ENCODE measurements around the gene FRMD1. TPM values are rescaled to one million over a fixed set of nuclear protein-coding genes. Genes with fewer than 3 reads are reported as not detected.

The FRMD1 gene
- total RNA-seq, 1 donor from 2014 or later = 0.09 TPM

DNA sequence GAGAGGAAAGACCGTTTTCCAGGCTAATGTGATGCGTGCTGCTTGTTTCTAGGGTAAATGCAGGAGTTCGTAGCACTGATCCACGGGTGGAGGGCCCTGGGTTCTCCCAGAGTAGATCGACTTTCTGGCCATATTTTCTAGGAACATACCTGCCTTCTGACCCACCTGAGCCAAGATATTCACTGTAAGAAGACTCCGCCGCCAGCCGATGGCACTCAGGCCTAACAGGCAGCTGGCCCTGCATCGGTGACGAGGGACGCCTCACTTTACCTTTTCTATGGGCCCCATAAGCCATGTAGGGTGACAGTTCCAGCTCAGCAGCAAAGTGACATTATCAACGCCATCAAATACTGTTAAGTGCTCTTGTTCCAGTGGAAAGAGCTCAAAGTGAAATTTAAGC is 30.2 kb upstream of the FRMD1 start:
- ATAC-seq (no peak), DNase-seq (peak; percentile 38)
- no peak for TF ChIP-seq CTCF (IDR thresholded peaks at IDR 0.05)
- intact Hi-C loops (cut with DNase I) = no loop called here
- no peak overlapping the region for H3K4me3 ChIP-seq
- H3K4me1 ChIP-seq = no peaks in the 10 kb centered on the region
- no peaks in the 10 kb centered on the region for H3K9me3 ChIP-seq
- H3K27me3 ChIP-seq = peaks cover 9% of the 10 kb centered on the region
- no peaks in the 10 kb centered on the region for H3K36me3 ChIP-seq
- H3K27ac ChIP-seq = no peak overlapping the region

- H3K27ac ChIP-seq = no peak overlapping the region
- intact Hi-C loops (cut with DNase I) = no loop called here
- H3K9me3 ChIP-seq = no peaks in the 10 kb centered on the region
- no peaks in the 10 kb centered on the region for H3K4me1 ChIP-seq
- no peak for TF ChIP-seq CTCF (IDR thresholded peaks at IDR 0.05)
- DNase-seq (peak; percentile 45), ATAC-seq (no peak)
- H3K36me3 ChIP-seq = no peaks in the 10 kb centered on the region
- H3K27me3 ChIP-seq = peaks cover 20% of the 10 kb centered on the region
- no peak overlapping the region for H3K4me3 ChIP-seq
Observed at GRCh38 chr6:168107191-168107983, 28.4 kb upstream of the FRMD1 start.

GRCh38 chr6:168106633-168107005 is 27.6 kb upstream of the FRMD1 start:
- no peaks in the 10 kb centered on the region for H3K4me1 ChIP-seq
- ATAC-seq = no peak
- H3K36me3 ChIP-seq = no peaks in the 10 kb centered on the region
- peaks cover 27% of the 10 kb centered on the region for H3K27me3 ChIP-seq
- no peak overlapping the region for H3K27ac ChIP-seq
- no peak for DNase-seq
- no peak for TF ChIP-seq CTCF (IDR thresholded peaks at IDR 0.05)
- no peak overlapping the region for H3K4me3 ChIP-seq
- H3K9me3 ChIP-seq = no peaks in the 10 kb centered on the region
- intact Hi-C loops (cut with DNase I) = no loop called here

GRCh38 chr6:168105813-168106632 is 27.0 kb upstream of the FRMD1 start:
- DNase-seq = peak; percentile 47
- H3K27me3 ChIP-seq = peaks cover 33% of the 10 kb centered on the region
- H3K36me3 ChIP-seq = no peaks in the 10 kb centered on the region
- no peak overlapping the region for H3K27ac ChIP-seq
- no peaks in the 10 kb centered on the region for H3K4me1 ChIP-seq
- TF ChIP-seq CTCF (IDR thresholded peaks at IDR 0.05) = no peak
- no peaks in the 10 kb centered on the region for H3K9me3 ChIP-seq
- ATAC-seq = no peak
- no peak overlapping the region for H3K4me3 ChIP-seq
- intact Hi-C loops (cut with DNase I) = no loop called here

DNA sequence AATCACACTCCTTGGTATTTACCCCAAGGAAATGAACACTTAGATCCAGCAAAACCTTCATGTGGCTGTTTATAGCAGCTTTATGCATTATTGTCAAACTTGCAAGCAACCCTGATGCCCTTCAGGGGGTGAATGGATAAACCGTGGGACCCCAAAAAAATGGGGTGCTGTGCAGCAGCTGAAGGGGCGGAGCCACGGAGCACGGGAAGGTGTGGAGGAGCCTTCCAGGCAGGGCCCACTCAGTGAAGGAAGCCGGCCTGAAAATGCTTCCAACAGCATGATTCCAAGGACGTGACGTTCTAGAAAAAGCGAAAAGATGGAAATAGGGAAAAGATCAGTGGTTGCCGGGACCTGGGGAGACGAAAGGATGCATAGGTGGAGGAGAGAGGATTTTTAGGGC is 25.6 kb upstream of the FRMD1 start:
- H3K4me1 ChIP-seq = no peaks in the 10 kb centered on the region
- H3K9me3 ChIP-seq = no peaks in the 10 kb centered on the region
- intact Hi-C loops (cut with DNase I) = no loop called here
- no peaks in the 10 kb centered on the region for H3K36me3 ChIP-seq
- TF ChIP-seq CTCF (IDR thresholded peaks at IDR 0.05) = no peak
- DNase-seq = peak; percentile 15
- no peak for ATAC-seq
- H3K27ac ChIP-seq = no peak overlapping the region
- H3K4me3 ChIP-seq = no peak overlapping the region
- peaks cover 46% of the 10 kb centered on the region for H3K27me3 ChIP-seq

Measured in upper lobe of right lung (tissue), 1 donor.